GM12878 (cell line): Measurements from ENCODE around the gene TNFSF4. TPM values are rescaled to one million over a fixed set of nuclear protein-coding genes. Genes with fewer than 3 reads are reported as not detected.
A peak's percentile ranks its signal among the peaks of the same experiment; 100 is the strongest.

Experiments used
- BCL11A ChIP-seq: IDR thresholded peaks from 2 replicates; pipeline ENCODE4 v1.6.1; 2011; ENCODE audit warnings: low read depth, low read length
- CBFB ChIP-seq: IDR thresholded peaks from 2 replicates; pipeline ENCODE4 v1.6.1; 2016; ENCODE audit warnings: antibody characterized with exemption, low read depth
- CREM ChIP-seq: IDR thresholded peaks from 2 replicates; pipeline ENCODE4 v1.6.1; 2014; ENCODE audit warnings: antibody characterized with exemption, low read depth
- FOS ChIP-seq: IDR thresholded peaks from 3 replicates; pipeline ENCODE4 v1.6.1; 2011; ENCODE audit warnings: borderline replicate concordance; ENCODE audit not compliant: insufficient read length; ENCODE audit errors: extremely low read depth
- HDAC6 ChIP-seq: fragments of 200-600 bp; sonication (generic); IDR thresholded peaks from one replicate; pipeline ENCODE4 v1.8.0; 2017; ENCODE audit warnings: antibody characterized with exemption; ENCODE audit not compliant: unreplicated experiment
- IRF4 ChIP-seq: IDR thresholded peaks from 2 replicates; pipeline ENCODE4 v1.6.1; 2011; ENCODE audit warnings: low read depth, low read length
- JUNB ChIP-seq: IDR thresholded peaks from 2 replicates; pipeline ENCODE4 v1.6.1; 2016; ENCODE audit warnings: antibody characterized with exemption, mild to moderate bottlenecking
- MEF2B ChIP-seq: fragments of 450-650 bp; IDR thresholded peaks from 2 replicates; pipeline ENCODE4 v1.6.1; 2018; ENCODE audit warnings: mild to moderate bottlenecking, moderate library complexity; ENCODE audit not compliant: partially characterized antibody, poor library complexity, severe bottlenecking
- MYB ChIP-seq: fragments of 150-350 bp; IDR thresholded peaks from 2 replicates; pipeline ENCODE4 v1.6.1; 2014; ENCODE audit warnings: mild to moderate bottlenecking, low read depth, low read length, borderline replicate concordance
- POLR2AphosphoS2 ChIP-seq: IDR thresholded peaks from 2 replicates; pipeline ENCODE4 v1.6.1; 2011; ENCODE audit warnings: low read depth, mild to moderate bottlenecking, low read length, improper control_type of control experiment, moderate library complexity
- POU2F2 ChIP-seq: IDR thresholded peaks from 3 replicates; pipeline ENCODE4 v1.6.1; 2011; ENCODE audit warnings: low read depth, mild to moderate bottlenecking, low read length, borderline replicate concordance
- RBBP5 ChIP-seq: fragments of 200-600 bp; sonication (generic); conservative IDR thresholded peaks from 2 replicates; pipeline ENCODE4 v1.6.1; 2016
- SUPT20H ChIP-seq: IDR thresholded peaks from 2 replicates; pipeline ENCODE4 v1.6.1; 2011; ENCODE audit warnings: low read depth, mild to moderate bottlenecking, low read length, moderate library complexity, borderline replicate concordance; ENCODE audit not compliant: control insufficient read depth
- SUZ12 ChIP-seq: fragments of 200-600 bp; sonication (generic); IDR thresholded peaks from one replicate; pipeline ENCODE4 v1.6.1; 2018; ENCODE audit warnings: antibody characterized with exemption, mild to moderate bottlenecking; ENCODE audit not compliant: unreplicated experiment
- ZNF207 ChIP-seq: fragments of 450-650 bp; IDR thresholded peaks from 2 replicates; pipeline ENCODE4 v1.6.1; 2014; ENCODE audit warnings: antibody characterized with exemption, mild to moderate bottlenecking, borderline replicate concordance
- ZNF384 ChIP-seq: IDR thresholded peaks from 2 replicates; pipeline ENCODE4 v1.6.1; 2012; ENCODE audit warnings: low read depth, mild to moderate bottlenecking, low read length, improper control_type of control experiment, borderline replicate concordance
- polyA plus RNA-seq, 11 experiments: library from polyadenylated mRNA; depleted of rRNA in 4 of 11; unstranded in 6 of 11; stranded (reverse) in 5 of 11; fragments of >200 nt; fragmentation: Nextera tagmentation in 4 of 11; fragmentation: Illumina TruSeq in 1 of 11; extraction: Ambion mirVana in 4 of 11; extraction: Trizol in 1 of 11; gene quantifications; 1 replicate in 1 of 11; 2 replicates in 10 of 11; pipeline versions ENCODE4 v1.2.1 to v1.2.3, GENCODE V29; 2011 to 2016; ENCODE audit warnings: inconsistent platforms in 2 of 11, missing spikeins in 2 of 11, low read depth in 1 of 11
- total RNA-seq, 4 experiments: library from RNA; depleted of rRNA in 3 of 4; stranded (reverse); fragments of >200 nt in 3 of 4; fragmentation: Illumina TruSeq in 1 of 4; extraction: Trizol in 1 of 4; gene quantifications; 2 replicates each; pipeline versions ENCODE4 v1.2.1 to v1.2.3, GENCODE V29; 2013 to 2021
- TF ChIP-seq, protein P1 (sequence below), 3 experiments: IDR thresholded peaks in 2 of 3; conservative IDR thresholded peaks in 1 of 3; 2 replicates each; pipeline ENCODE4 v1.5.1; 2011; ENCODE audit warnings: low read depth in 3 of 3, low read length in 3 of 3, mild to moderate bottlenecking in 3 of 3, control low read depth in 2 of 3, moderate library complexity in 2 of 3, inconsistent platforms in 1 of 3, mixed read lengths in 1 of 3; ENCODE audit not compliant: control insufficient read depth in 2 of 3, insufficient read depth in 1 of 3; ENCODE audit errors: extremely low read depth in 1 of 3
- TF ChIP-seq, protein P2 (sequence below): IDR thresholded peaks from 2 replicates; pipeline ENCODE4 v1.6.1; 2012; ENCODE audit warnings: low read length, inconsistent platforms
- TF ChIP-seq, protein P3 (sequence below): IDR thresholded peaks from 2 replicates; pipeline ENCODE4 v1.6.1; 2012; ENCODE audit warnings: low read depth, low read length, improper control_type of control experiment

The TNFSF4 gene
- total and polyA plus RNA-seq, 10 of the 15 experiments (the other 5 are each of a cell fraction or from before 2014, with no cell fraction given): 8.1 to 31.0 (median 12.9) TPM

DNA sequence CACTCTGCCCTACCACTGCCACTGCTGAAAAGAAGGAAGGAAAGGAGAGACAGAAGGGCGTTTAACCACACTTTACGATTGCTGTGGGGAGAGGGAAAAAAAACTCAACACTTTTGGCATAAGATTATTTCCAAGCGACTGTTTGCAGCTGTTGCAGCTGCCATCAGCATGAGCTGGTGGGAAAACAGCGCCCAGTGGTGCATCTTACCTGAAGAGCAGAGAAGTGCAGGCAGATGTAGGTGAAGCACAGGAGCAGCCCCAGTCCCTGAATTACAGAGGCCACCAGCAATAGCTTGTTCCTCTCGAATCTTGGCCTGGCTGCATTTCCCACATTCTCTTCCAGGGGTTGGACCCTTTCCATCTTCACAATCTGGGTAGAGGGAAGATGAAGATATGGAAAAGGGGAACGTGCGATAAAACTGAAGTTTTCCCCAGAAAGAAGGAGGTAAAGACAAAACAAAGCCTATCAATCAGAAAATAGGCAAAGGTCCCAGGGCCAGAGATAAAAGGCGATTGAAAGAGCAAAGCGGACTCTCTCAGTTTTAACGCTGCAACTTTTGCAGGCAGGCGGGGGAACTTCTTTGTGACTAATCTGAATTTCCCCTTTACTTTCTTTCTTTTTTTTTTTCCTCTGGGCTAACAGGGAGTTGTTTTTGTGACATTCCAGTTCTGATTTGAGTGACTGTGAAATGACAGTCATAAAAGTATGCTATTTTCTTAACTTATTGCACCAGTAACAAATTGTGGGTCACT, at the start of gene TNFSF4 (continued):
- TF ChIP-seq, protein P1, sequence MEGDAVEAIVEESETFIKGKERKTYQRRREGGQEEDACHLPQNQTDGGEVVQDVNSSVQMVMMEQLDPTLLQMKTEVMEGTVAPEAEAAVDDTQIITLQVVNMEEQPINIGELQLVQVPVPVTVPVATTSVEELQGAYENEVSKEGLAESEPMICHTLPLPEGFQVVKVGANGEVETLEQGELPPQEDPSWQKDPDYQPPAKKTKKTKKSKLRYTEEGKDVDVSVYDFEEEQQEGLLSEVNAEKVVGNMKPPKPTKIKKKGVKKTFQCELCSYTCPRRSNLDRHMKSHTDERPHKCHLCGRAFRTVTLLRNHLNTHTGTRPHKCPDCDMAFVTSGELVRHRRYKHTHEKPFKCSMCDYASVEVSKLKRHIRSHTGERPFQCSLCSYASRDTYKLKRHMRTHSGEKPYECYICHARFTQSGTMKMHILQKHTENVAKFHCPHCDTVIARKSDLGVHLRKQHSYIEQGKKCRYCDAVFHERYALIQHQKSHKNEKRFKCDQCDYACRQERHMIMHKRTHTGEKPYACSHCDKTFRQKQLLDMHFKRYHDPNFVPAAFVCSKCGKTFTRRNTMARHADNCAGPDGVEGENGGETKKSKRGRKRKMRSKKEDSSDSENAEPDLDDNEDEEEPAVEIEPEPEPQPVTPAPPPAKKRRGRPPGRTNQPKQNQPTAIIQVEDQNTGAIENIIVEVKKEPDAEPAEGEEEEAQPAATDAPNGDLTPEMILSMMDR (IDR thresholded peaks at IDR 0.05 in 2 of 3, conservative IDR thresholded peaks at IDR 0.05 in 1 of 3; ENCODE audit: control insufficient read depth in 2 of 3, extremely low read depth in 1 of 3, insufficient read depth in 1 of 3, low read depth in 3 of 3, low read length in 3 of 3): no peak
- TF ChIP-seq POLR2AphosphoS2: no peak
- TF ChIP-seq, protein P2, sequence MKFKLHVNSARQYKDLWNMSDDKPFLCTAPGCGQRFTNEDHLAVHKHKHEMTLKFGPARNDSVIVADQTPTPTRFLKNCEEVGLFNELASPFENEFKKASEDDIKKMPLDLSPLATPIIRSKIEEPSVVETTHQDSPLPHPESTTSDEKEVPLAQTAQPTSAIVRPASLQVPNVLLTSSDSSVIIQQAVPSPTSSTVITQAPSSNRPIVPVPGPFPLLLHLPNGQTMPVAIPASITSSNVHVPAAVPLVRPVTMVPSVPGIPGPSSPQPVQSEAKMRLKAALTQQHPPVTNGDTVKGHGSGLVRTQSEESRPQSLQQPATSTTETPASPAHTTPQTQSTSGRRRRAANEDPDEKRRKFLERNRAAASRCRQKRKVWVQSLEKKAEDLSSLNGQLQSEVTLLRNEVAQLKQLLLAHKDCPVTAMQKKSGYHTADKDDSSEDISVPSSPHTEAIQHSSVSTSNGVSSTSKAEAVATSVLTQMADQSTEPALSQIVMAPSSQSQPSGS: peak; percentile 61; the same call in 1 of the 2 replicates
- peak; percentile 76 for TF ChIP-seq JUNB
- TF ChIP-seq IRF4: no peak
- TF ChIP-seq MEF2B: no peak
- TF ChIP-seq MYB: no peak
- TF ChIP-seq SUZ12: no peak
- TF ChIP-seq BCL11A: peak; percentile 42; the same call in 1 of the 2 replicates
- TF ChIP-seq CREM: peak; percentile 19; the same call in 1 of the 2 replicates
- TF ChIP-seq ZNF207: no peak
- no peak for TF ChIP-seq POU2F2
- no peak for TF ChIP-seq SUPT20H
- TF ChIP-seq CBFB: no peak
- peak; percentile 88 for TF ChIP-seq ZNF384
- TF ChIP-seq FOS: no peak
- TF ChIP-seq, protein P3, sequence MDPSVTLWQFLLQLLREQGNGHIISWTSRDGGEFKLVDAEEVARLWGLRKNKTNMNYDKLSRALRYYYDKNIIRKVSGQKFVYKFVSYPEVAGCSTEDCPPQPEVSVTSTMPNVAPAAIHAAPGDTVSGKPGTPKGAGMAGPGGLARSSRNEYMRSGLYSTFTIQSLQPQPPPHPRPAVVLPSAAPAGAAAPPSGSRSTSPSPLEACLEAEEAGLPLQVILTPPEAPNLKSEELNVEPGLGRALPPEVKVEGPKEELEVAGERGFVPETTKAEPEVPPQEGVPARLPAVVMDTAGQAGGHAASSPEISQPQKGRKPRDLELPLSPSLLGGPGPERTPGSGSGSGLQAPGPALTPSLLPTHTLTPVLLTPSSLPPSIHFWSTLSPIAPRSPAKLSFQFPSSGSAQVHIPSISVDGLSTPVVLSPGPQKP: no peak
- TF ChIP-seq RBBP5: no peak
- TF ChIP-seq HDAC6: no peak
- TF ChIP-seq, all 136 proteins: peak for 22
